Left ventricle myocardium superior (tissue), 1 donor: ENCODE results near the gene GPR141. TPM values are rescaled to one million over a fixed set of nuclear protein-coding genes. Genes with fewer than 3 reads are reported as not detected.
"Not testable (repeated sequence)": the region's sequence is repeated elsewhere in the genome, so short reads cannot be mapped to it uniquely, and the experiment has no call there.

Source experiments
- ATAC-seq: fragments of 200-7000 bp; cut with Tn5 transposase; one replicate; pipeline ENCODE4 v1.9.1; 2020; ENCODE audit warnings: mild to moderate bottlenecking, moderate library complexity
- DNase-seq: peaks from one replicate; pipeline ENCODE4 v3.0.0-alpha.2; 2020
- intact Hi-C: fragments of 100-400 bp; cut with micrococcal nuclease; formaldehyde crosslinking; loops from one replicate; pipeline ENCODE4 v1.11.0; 2022
- total RNA-seq: library from RNA; stranded (reverse); fragmentation: NEBNext Ultra II Directional; extraction: Animal tissue kit (Norgen Biotek cat#: 25700); gene quantifications from one replicate; pipeline ENCODE4 v1.2.1, GENCODE V29; 2021
- donor health status: DM: no; HTN: yes; CAD: no; lungs with severe emphysema.

GPR141 gene
- total RNA-seq, 1 donor from 2014 or later = 0.64 TPM

GRCh38 chr7:37675749-37676148, 7.8 kb upstream of the GPR141 start:
- no peak for ATAC-seq
- intact Hi-C loops = no loop called here
- DNase-seq = no peak

DNA sequence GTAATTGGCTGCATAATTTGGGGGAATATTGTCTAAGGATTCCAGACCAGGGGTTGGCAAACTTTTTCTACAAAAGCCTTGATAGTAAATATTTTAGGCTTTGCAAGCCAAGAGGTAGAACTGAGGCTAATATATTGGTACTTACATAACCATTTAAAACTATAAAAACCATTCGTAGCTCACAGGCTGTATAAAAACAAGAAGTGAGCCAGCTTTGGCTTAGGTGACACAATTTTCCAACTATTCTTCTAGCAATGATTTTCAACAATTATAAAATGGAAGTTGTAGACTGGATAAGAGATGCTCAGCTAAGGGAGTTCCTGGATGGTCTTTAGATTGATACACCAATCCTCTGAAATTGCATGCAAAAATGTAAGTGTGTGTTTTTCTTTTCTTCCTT, 1.4 kb downstream of the GPR141 start:
- DNase-seq (no peak), ATAC-seq (no peak)
- intact Hi-C loops = no loop called here

DNA sequence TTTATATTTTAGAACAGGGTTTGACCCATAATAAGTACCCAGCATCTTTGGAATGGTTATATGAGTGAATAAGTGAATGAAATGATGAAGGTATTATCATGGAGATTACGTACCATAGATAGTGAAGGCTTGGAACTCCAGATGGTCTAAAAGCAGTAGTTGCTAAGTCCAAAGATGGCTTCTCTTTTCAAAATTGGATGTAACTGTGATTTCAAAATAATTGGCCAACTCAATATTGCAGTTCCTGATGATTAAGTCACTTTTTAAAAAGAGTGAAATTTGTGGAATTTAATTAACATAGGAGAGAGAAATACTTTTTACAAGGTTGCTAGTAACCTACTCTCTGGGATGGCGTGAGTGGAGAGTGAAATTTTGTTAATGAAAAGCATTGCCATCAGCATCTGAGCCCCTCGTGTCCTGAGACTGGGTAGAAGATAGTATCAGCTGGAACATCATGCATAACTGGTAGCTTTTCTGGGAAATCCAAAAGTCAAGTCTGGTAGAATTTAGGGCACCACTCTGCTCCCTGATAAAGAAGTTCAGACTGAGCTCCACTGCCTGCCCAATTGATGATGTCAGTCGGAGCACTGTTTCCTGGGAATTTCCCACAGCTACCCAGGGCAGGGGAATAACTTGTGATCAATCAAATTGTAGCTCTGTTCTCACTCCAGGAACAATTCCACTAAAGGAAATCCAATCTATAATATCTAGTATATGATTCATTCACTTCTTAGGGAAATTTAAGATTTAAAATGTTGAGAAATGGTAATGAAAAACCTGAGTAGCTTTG, 3.2 kb downstream of the GPR141 start:
- intact Hi-C loops = no loop called here
- DNase-seq = no peak
- ATAC-seq = no peak

DNA sequence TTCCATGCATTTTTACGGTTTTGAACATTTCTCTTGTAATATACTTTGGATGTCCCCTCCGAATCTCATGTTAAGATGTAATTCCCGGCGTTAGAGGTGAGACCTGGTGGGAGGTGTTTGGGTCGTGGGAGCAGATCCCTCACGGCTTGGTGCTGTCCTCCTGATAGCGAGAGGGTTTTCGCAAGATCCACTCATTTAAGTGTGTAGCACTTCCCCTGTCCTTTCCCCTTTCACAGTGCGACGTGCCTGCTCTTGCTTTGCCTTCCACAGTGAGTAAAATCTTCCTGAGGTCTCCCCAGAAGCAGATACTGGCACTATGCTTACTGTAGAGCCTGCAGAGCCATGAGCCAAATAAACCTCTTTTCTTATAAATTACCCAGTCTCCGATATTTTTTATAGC, 6.6 kb downstream of the GPR141 start:
- intact Hi-C loops = no loop called here
- DNase-seq (peak; percentile 23), ATAC-seq (no peak)

DNA sequence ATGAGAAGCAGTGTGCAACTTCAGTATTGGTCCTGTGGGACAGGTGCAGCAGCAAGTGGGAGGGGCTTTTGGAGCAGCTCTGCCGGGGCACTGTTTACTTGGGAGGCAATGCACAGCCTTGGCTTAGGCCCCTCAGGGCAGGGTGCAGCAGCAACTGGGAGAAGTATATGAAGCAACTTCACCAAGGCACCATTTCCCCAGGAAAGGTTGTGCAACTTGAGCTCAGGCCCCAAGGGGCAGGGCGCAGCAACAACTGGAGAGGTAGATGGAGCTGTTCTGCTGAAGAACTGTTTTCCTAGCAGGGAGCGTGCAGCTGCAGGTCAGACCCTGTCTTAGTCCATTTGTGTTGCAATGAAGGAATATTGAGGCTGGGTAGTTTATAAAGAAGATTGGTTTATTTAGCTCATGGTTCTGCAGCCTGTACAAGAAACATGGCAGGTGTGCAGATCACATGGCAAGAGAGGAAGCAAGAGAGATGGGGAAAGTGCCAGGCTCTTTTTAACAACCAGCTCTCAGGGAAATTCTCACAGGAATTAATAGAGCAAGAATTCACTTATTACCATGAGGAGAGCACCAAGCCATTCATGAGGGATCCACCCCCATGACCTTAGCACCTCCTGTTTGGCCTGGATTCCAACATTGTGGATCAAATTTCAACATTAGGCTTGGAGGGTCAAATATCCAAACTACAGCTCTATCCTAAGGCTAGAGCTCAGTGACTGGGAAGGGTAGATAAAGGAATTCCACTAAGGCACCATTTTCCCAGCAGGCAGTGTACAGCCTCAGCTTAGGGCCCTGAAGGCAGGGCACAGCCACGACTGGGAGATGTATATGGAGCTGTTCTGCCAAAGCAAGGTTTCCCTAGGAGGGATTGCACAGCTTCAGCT, 10.9 kb downstream of the GPR141 start:
- ATAC-seq (peak; percentile 52), DNase-seq (peak; percentile 35)

DNA sequence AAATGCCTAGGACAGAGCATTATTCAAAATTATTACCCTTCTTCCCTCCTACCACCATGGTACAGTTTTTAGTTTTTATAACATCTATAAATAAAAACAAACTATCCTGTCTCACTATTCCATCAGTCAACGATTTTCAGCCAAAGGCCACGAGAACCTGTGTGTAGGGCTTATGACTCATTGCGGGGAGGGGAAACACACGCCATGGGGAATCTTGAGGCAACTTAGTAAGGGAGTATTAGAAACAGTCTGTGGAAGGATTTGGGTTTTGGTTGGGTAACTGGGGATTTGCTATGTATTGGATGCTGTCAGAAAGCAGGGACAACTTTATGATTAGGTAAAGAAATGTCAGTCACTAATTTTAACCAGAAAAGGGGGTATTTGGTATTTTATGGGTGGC, 14.7 kb downstream of the GPR141 start:
- DNase-seq (no peak), ATAC-seq (no peak)
- intact Hi-C loops = no loop called here

More for the DNA sequence above, 10.9 kb downstream of the GPR141 start:
- intact Hi-C loops = no loop called here

- intact Hi-C loops = no loop called here
- ATAC-seq (no peak), DNase-seq (no peak)
These were observed 15.2 kb downstream of the GPR141 start for GRCh38 chr7:37698782-37699181.

DNA sequence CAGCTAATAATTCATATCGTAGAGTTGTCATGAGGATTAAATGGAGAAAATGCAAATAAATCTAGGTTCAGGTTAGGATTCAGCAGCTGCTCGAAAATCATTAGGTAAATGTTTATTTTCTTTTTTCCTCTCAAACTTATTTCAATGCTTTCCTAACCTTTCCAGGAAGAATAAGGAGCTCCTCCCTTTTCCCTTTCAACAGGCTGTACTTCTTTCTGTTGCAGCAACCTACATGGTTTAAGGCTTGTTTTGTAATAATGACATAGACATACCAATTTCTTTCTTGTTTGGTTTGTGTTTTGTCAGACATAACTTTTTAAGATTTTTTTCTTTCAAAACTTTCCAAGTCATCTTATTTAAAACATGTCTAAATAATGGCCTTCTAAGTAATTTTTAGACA, 18.2 kb downstream of the GPR141 start:
- ATAC-seq = no peak

GRCh38 chr7:37703361-37703760, 19.8 kb downstream of the GPR141 start:
- intact Hi-C loops = no loop called here
- DNase-seq (no peak), ATAC-seq (no peak)

More for the DNA sequence above, 18.2 kb downstream of the GPR141 start:
- intact Hi-C loops = no loop called here
- no peak for DNase-seq

DNA sequence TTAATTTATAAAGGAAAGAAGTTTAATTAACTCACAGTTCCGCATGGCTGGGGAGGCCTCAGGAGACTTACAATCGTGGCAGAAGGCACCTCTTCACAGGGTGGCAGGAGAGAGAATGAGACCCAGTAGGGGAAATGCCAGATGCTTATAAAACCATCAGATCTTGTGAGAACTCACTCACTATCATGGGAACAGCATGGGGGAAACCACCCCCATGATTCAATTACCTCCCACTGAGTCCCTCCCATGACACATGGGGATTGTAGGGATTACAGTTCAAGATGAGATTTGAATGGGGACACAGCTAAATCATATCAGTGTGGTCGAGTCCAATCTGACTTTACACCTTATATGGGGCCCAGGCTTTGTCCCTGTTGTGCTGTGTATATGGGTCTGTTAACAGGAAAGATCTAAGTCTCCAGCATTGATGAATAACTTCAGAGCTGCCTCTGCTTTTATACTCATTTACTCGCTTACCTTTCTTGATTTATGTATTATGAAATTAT, 20.8 kb downstream of the GPR141 start:
- DNase-seq, intact Hi-C loops, ATAC-seq: not testable (repeated sequence)

DNA sequence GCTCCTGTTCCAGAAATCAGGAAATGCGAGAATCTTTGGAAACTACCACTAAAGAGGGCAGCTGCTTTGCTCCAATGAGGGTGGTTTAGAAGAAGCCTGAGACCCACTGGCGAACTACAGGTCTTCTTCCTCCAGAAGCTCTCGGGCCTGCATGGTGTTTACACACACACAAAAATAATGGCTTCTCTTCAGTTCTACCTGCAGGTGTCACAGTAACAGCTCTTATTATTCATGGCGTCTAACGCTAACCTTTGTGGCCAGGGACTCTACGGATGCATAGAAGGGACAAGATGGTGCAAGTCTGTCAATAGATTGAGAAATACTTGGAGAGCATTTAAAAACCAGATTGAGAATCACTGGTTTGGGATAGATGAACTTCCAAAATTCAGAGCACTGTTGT, 22.4 kb downstream of the GPR141 start:
- DNase-seq = no peak
- intact Hi-C loops = no loop called here
- ATAC-seq = no peak

- intact Hi-C loops = no loop called here
- ATAC-seq = peak; percentile 38
- no peak for DNase-seq
These were observed 23.2 kb downstream of the GPR141 start for GRCh38 chr7:37706804-37707203.

DNA sequence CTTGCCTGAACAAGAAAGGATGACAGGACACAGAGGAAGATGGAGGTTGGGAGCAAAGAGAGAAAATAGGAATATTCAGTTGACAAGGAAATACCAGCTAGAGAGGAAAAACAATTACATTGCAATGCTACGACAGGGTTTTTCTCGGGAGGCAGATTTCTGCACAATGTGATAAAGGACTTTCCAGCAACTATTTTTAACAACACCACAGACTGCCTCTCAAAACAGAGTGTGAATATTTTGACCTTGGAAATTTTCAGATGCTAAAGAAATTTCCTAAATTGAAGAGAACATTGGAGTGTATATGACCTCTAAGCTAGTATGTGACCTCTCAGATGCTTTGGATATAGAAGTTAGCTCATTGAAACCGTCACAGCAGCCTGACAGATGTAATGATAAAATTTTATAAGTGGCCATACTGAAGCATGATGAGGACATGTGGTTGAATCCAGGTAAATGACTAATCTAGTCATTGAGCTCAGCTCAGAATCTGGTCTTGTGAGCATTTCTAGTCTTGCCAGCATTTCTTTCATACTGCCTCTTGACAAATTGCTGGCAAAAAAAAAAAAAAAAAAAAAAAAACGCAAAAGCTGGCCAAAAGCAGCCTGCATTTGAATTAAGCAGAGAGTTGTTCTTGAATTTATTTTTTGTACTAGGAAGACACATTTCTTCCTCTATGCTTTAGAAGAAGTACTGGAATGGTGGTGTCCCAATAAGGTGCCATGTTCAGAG, 24.4 kb downstream of the GPR141 start:
- ATAC-seq (peak; percentile 47), DNase-seq (no peak)
- intact Hi-C loops = no loop called here

GRCh38 chr7:37709631-37710509, 26.3 kb downstream of the GPR141 start:
- no peak for DNase-seq
- ATAC-seq = no peak
- intact Hi-C loops = no loop called here

- ATAC-seq (no peak), DNase-seq (no peak)
- intact Hi-C loops = no loop called here
These were observed 30.0 kb downstream of the GPR141 start for GRCh38 chr7:37713613-37714012.

DNA sequence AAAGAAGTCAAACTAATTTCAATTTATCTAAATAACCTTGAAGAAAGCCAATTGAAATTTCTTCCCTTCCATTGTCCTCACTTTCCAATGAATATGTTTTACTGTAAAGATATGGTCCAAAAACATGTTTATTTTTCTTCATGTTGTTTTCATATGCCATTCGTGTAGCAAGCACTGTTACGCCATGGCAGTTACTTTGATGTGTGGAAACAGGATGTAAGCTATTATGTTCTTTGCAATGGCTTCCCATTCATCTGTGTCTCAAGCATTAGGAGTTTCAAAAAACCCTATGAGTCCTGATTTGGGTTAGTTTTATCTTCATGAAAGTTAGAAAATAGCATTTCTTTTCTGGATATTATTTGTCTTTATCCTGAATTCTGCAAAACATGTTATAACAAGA, 31.0 kb downstream of the GPR141 start:
- intact Hi-C loops = no loop called here
- no peak for DNase-seq
- ATAC-seq = no peak

GRCh38 chr7:37718585-37718984, 35.0 kb downstream of the GPR141 start:
- no peak for ATAC-seq
- intact Hi-C loops = no loop called here
- no peak for DNase-seq

GRCh38 chr7:37719077-37719476, 35.5 kb downstream of the GPR141 start:
- intact Hi-C loops = no loop called here
- DNase-seq = no peak
- ATAC-seq = no peak

DNA sequence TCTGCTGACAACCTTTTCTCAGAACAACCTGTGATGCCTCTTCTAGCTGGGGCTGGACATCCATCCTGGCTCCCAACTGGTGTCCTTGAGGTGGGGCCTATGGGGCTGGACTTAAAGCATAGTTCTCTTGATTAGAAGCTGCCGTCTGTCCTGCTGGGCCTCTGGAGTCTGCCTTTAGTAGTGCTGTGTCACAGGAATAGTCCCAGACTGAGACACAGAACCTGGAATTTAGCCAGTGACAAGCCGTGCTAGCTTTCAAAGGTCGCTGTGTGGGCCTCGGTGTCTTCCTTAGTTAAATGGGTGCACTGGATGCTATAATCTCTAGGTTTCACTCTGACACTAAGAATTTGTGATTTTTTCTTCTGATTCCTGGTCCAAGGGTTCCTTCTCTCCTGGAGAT, 41.2 kb downstream of the GPR141 start:
- intact Hi-C loops = no loop called here
- ATAC-seq = peak; percentile 79
- DNase-seq = no peak
